Adipocyte (in vitro differentiated cells): Measurements from ENCODE around the gene DDA1.

Source experiments
- DNase-seq: peaks from one replicate; pipeline ENCODE4 v3.0.0-alpha.2; 2015; ENCODE audit warnings: low read depth
- H3K27me3 ChIP-seq: replicated peaks from 2 replicates; pipeline ENCODE4 v1.7.0; 2013; ENCODE audit warnings: mild to moderate bottlenecking, low read length, moderate library complexity; ENCODE audit not compliant: control insufficient read depth, insufficient read depth
- H3K36me3 ChIP-seq: 2 replicates; pipeline ENCODE4 v1.7.0; 2013; ENCODE audit warnings: low read length, mild to moderate bottlenecking, moderate library complexity; ENCODE audit not compliant: control insufficient read depth, insufficient read depth, severe bottlenecking
- H3K4me1 ChIP-seq: 2 replicates; pipeline ENCODE4 v1.7.0; 2013; ENCODE audit warnings: mild to moderate bottlenecking, low read length, moderate library complexity; ENCODE audit not compliant: control insufficient read depth, insufficient read depth
- H3K4me3 ChIP-seq: 2 replicates; pipeline ENCODE4 v1.7.0; 2013; ENCODE audit warnings: mild to moderate bottlenecking, low read length, moderate library complexity
- H3K9ac ChIP-seq: 2 replicates; pipeline ENCODE4 v1.7.0; 2013; ENCODE audit warnings: mild to moderate bottlenecking, low read length, moderate library complexity
- H3K9me3 ChIP-seq: 2 replicates; pipeline ENCODE4 v1.7.0; 2013; ENCODE audit warnings: mild to moderate bottlenecking, low read length, moderate library complexity; ENCODE audit not compliant: control insufficient read depth

The DDA1 gene

DNA sequence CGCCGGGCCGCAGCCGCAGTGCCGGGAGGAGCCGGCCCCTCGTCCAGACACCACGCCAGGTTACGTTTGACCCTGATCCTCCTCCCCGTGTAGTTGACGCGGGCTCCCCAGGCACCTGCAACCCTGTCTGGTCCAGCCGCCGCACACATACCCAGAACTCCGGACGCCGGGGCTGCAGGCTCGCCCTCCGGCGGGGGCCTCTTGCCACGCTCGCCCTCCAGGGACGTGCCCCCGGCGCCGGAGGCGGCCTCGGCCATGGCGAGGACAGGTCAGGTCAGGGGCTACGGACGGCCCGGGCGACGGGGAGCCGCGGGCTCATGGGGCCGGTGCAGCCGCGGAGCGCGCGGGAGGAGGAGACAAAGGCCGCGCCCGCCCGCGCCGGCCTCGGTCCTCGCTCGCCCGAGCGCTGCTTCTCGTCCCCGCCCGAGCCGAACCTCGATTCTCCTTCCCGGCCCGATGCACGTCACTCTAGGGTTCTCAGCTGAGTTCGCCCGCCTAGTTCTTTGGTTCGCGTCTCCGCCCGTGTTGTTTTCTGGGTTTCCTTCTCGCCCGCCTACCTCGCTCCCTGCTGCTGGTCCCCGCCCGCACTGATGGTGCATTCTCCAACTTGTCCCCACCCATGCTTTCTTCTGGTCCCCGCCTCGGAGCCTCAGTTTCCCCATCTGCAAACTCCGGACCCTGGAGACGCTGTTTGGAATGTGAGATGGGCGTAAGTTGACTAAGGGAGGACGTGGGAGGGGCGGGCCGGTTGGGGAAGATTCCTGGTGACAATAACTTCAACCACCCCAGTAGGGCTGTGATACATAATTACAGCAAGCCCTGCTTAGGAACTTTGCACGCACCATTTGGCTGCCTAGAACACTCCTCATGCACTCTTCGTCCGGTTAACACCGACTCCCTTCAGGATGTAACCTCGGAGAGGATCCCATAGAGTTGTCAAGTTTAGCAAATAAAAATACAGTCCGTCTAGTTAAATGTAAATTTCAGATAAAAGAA is 25.3 kb downstream of the DDA1 start, which contains the start of gene ANO8:
Gene ANO8 (minus strand): TSS at position 442 of the 996 bp plus-strand sequence. CDS start 185 bp downstream, at position 257.
- Histone ChIP-seq H3K27me3 (no peaks in the 10 kb centered on the region), H3K9me3 (no peaks in the 10 kb centered on the region), H3K4me1 (peaks cover 16% of the 10 kb centered on the region), H3K4me3 (peak within 1 kb of the TSS; percentile 88), H3K36me3 (no peaks in the 10 kb centered on the region), H3K9ac (peak within 1 kb of the TSS; percentile 89)
- DNase-seq: peak; percentile 99

- Histone ChIP-seq H3K9ac (peak overlapping the region; percentile 89), H3K4me3 (peak overlapping the region; percentile 88), H3K9me3 (no peaks in the 10 kb centered on the region), H3K36me3 (no peaks in the 10 kb centered on the region), H3K27me3 (no peaks in the 10 kb centered on the region), H3K4me1 (peaks cover 16% of the 10 kb centered on the region)
- no peak for DNase-seq
Observed at GRCh38 chr19:17335575-17335974, 26.2 kb downstream of the DDA1 start.

GRCh38 chr19:17336872-17337674 is 27.7 kb downstream of the DDA1 start, which contains the start of gene GTPBP3:
Gene GTPBP3 (plus strand): TSS chr19:17337553. CDS start chr19:17337612, 59 bp downstream.
- Histone ChIP-seq H3K36me3 (peaks cover 4% of the 10 kb centered on the region), H3K9ac (peak within 1 kb of the TSS; percentile 94), H3K27me3 (no peaks in the 10 kb centered on the region), H3K9me3 (no peaks in the 10 kb centered on the region), H3K4me3 (peak within 1 kb of the TSS; percentile 97), H3K4me1 (peaks cover 16% of the 10 kb centered on the region)
- peak; percentile 99 for DNase-seq

DNA sequence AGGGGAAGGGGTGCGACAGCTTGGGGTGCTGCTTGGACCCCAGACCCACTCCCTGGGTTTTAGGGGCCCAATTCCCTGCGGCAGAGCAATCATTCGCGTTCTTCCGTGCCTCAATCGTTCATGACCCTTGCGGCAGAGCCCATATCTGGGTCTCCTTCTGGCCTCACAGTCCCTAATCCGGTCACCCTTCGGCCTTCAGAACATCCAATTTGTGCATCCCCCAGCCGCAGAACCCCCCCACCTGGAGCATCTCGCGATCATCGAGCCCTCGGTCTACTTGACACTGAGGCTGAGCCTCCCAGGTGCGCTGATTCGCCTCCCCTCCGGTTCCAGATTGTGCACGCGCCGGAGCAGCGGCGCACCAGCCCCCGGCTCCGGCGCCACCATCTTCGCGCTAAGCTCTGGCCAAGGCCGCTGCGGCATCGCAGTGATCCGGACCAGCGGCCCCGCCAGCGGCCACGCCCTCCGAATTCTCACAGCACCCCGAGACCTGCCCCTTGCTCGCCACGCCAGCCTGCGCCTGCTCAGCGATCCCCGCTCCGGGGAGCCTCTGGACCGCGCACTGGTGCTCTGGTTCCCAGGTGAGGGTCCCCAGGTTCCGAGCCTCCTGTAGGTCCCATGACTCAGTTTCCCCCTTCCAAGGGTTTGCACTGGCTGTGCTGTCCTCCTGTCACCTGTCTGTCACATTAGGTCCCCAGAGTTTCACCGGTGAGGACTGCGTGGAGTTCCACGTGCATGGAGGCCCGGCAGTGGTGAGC is 28.5 kb downstream of the DDA1 start:
- H3K9me3 ChIP-seq: no peaks in the 10 kb centered on the region
- peak overlapping the region; percentile 97 for H3K4me3 ChIP-seq
- peak; percentile 40 for DNase-seq
- peaks cover 16% of the 10 kb centered on the region for H3K4me1 ChIP-seq
- peaks cover 4% of the 10 kb centered on the region for H3K36me3 ChIP-seq
- H3K27me3 ChIP-seq: no peaks in the 10 kb centered on the region
- H3K9ac ChIP-seq: peak overlapping the region; percentile 94

DNA sequence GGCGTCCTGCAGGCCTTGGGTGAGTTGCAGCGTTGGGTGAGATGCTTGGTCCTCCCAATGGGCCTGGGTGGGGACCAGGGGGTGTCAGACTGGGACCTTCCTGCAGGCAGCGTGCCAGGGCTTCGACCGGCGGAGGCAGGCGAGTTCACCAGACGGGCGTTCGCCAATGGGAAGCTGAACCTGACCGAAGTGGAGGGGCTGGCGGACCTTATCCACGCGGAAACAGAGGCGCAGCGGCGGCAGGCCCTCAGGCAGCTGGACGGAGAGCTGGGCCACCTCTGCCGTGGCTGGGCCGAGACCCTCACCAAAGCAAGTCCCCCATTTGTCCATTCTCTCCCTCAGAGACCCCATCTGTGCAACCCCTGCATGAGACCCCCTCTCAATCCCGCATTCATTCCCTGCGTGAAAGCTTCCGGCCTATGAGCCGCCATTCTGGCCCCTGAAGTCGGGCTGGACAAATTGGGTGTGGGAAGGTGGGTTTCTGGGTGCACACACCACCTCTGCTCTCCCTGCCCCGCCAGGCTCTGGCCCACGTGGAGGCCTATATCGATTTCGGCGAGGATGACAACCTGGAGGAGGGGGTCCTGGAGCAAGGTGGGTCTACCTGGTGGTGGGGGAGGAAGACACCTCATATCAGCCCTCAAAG is 29.2 kb downstream of the DDA1 start:
- peaks cover 4% of the 10 kb centered on the region for H3K36me3 ChIP-seq
- H3K4me1 ChIP-seq: peaks cover 16% of the 10 kb centered on the region
- no peak for DNase-seq
- H3K9ac ChIP-seq: peak overlapping the region; percentile 94
- peak overlapping the region; percentile 97 for H3K4me3 ChIP-seq
- H3K27me3 ChIP-seq: no peaks in the 10 kb centered on the region
- H3K9me3 ChIP-seq: no peaks in the 10 kb centered on the region

DNA sequence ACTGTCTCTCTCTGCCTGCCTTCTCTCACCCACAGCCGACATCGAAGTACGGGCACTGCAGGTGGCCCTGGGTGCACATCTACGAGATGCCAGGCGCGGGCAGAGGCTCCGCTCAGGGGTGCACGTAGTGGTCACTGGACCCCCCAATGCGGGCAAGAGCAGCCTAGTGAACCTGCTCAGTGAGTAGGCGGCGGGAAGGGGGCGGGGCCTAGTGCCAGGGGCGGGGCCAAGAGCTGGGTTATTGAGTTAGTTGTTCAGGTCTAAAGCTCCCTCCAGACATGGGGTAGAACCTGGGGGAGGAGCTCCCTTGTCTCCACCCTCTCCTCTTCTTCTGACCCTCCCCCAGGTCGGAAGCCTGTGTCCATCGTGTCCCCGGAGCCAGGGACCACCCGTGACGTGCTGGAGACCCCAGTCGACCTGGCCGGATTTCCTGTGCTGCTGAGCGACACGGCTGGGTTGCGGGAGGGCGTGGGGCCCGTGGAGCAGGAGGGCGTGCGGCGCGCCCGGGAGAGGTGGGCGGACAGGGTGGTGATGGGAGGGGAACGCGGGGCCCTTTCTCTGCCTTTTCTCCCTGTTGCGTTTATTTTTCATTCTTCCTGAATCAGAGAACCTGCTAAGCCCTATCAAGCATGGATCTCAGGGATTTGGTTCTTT is 29.9 kb downstream of the DDA1 start:
- no peak overlapping the region for H3K4me3 ChIP-seq
- H3K9me3 ChIP-seq: no peaks in the 10 kb centered on the region
- no peak for DNase-seq
- no peaks in the 10 kb centered on the region for H3K27me3 ChIP-seq
- H3K36me3 ChIP-seq: peaks cover 4% of the 10 kb centered on the region
- peaks cover 16% of the 10 kb centered on the region for H3K4me1 ChIP-seq
- H3K9ac ChIP-seq: no peak overlapping the region

DNA sequence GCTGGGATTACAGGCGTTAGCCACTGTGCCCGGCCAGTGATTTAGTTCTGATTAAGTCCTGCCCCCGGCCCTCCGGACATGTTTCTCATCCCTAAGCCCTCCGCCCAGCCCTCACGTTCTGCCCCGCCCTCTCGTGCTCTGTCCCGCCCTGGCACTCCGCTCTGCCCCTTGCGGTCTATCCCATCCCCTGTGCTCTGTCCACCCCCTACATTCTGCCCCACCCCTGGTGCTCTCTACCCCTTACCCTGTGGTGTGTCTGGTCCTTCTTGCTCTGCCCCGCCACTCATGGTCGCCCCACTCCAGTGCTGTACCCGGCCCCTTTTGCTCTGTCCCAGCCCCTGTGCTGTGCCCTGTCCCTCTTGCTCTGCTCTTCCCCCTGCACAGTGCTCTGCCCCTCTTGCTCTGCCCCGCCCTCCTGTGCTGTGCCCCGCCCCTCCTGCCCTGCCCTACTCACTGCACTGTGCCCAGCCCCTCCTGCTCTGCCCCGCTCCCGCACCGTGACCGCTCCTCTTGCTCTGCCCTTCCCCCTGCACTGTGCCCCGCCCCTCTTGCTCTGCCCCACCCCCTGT is 31.0 kb downstream of the DDA1 start:
- no peak for DNase-seq

GRCh38 chr19:17340871-17341357 is 31.6 kb downstream of the DDA1 start:
- Histone ChIP-seq H3K27me3 (no peaks in the 10 kb centered on the region), H3K4me1 (peaks cover 10% of the 10 kb centered on the region), H3K9ac (no peak overlapping the region), H3K36me3 (peaks cover 4% of the 10 kb centered on the region), H3K4me3 (no peak overlapping the region), H3K9me3 (no peaks in the 10 kb centered on the region)
- no peak for DNase-seq

More for the DNA sequence above, 31.0 kb downstream of the DDA1 start:
- no peaks in the 10 kb centered on the region for H3K27me3 ChIP-seq
- H3K9me3 ChIP-seq: no peaks in the 10 kb centered on the region
- H3K36me3 ChIP-seq: peaks cover 4% of the 10 kb centered on the region
- H3K4me1 ChIP-seq: peaks cover 10% of the 10 kb centered on the region
- H3K9ac ChIP-seq: no peak overlapping the region
- H3K4me3 ChIP-seq: no peak overlapping the region

- Histone ChIP-seq H3K9ac (no peak overlapping the region), H3K9me3 (no peaks in the 10 kb centered on the region), H3K4me3 (no peak overlapping the region), H3K36me3 (peaks cover 4% of the 10 kb centered on the region), H3K27me3 (no peaks in the 10 kb centered on the region), H3K4me1 (peaks cover 10% of the 10 kb centered on the region)
- DNase-seq: no peak
Observed at GRCh38 chr19:17341386-17341785, 32.0 kb downstream of the DDA1 start.
